Subcutaneous abdominal adipose tissue (tissue), 5 donors: ENCODE data around the gene LRRC8D.
"Not testable (repeated sequence)": the region's sequence is repeated elsewhere in the genome, so short reads cannot be mapped to it uniquely, and the experiment has no call there.

Experiments
- H3K27ac ChIP-seq: one replicate; pipeline ENCODE4 v1.7.0; 2013; ENCODE audit warnings: low read depth, mild to moderate bottlenecking, inconsistent platforms, low read length, moderate library complexity
- H3K27me3 ChIP-seq, 5 donors: one replicate each; pipeline ENCODE4 v1.7.0; 2013; ENCODE audit warnings: low read length in 5 of 5, inconsistent platforms in 1 of 5; ENCODE audit not compliant: control insufficient read depth in 5 of 5, insufficient read depth in 4 of 5
- H3K36me3 ChIP-seq, 5 donors: one replicate each; pipeline ENCODE4 v1.7.0; 2013; ENCODE audit warnings: low read length in 5 of 5; ENCODE audit not compliant: control insufficient read depth in 5 of 5, insufficient read depth in 5 of 5
- H3K4me1 ChIP-seq, 5 donors: one replicate each; pipeline ENCODE4 v1.7.0; 2013; ENCODE audit warnings: low read length in 5 of 5, mild to moderate bottlenecking in 3 of 5, moderate library complexity in 1 of 5; ENCODE audit not compliant: control insufficient read depth in 5 of 5, insufficient read depth in 5 of 5
- H3K4me3 ChIP-seq, 5 donors: one replicate each; pipeline ENCODE4 v1.7.0; 2013; ENCODE audit warnings: low read length in 5 of 5, low read depth in 1 of 5
- H3K9ac ChIP-seq, 5 donors: one replicate each; pipeline ENCODE4 v1.7.0; 2013; ENCODE audit warnings: low read length in 5 of 5, mild to moderate bottlenecking in 4 of 5, moderate library complexity in 3 of 5
- H3K9me3 ChIP-seq, 5 donors: one replicate each; pipeline ENCODE4 v1.7.0; 2013; ENCODE audit warnings: low read length in 5 of 5; ENCODE audit not compliant: control insufficient read depth in 5 of 5
- donor health status: healthy.
- donor health status: healthy.
- donor health status: healthy.
- donor health status: healthy.
- donor health status: healthy.

LRRC8D gene

DNA sequence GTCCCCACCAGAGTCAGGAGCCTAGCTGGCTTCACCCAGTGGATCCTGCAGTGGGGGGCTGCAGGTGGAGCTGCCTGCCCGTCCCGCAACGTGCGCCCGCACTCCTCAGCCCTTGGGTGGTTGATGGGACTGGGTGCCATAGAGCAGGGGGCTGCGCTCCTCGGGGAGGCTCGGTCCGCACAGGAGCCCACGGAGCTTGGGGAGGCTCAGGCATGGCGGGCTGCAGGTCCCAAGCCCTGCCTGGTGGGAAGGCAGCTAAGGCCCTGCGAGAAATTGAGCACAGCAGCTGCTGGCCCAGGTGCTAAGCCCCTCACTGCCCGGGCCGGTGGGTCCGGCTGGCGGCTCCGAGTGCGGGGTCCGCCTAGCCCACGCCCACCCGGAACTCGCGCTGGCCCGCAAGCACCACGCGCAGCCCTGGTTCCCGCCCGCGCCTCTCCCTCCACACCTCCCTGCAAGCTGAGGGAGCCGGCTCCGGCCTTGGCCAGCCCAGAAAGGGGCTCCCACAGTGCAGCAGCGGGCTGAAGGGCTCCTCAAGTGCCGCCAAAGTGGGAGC, 163.8 kb downstream of the LRRC8D start:
- peaks cover 0 to 11% (median 0%) of the 10 kb centered on the region in 5 donors for H3K4me1 ChIP-seq
- H3K9me3 ChIP-seq, H3K9ac ChIP-seq, H3K27ac ChIP-seq, H3K27me3 ChIP-seq, H3K36me3 ChIP-seq, H3K4me3 ChIP-seq: not testable (repeated sequence)

DNA sequence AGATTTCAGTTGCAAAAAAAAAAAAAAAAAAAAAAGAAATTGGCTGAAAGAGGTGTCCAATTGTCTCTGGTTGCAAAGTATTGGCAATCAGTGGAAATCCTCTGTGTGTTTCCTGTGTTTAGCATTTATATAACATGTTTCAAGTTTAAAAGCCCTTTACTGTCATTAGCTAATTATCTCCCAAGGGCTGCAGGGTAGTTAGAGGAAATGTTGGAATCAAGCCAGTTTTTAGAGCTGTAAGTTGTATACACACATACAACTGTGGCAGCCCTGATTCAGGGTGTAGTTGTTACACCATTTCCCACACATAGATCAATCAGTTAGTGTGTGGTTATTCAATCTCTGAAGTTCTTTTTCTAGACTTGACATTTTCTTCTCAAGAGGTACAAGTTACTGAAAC, 165.2 kb downstream of the LRRC8D start:
- H3K9me3 ChIP-seq: no peaks in the 10 kb centered on the region
- peaks cover 0 to 2% (median 0%) of the 10 kb centered on the region in 5 donors for H3K27me3 ChIP-seq
- H3K27ac ChIP-seq: no peak overlapping the region
- no peak overlapping the region for H3K4me3 ChIP-seq
- peaks cover 0 to 11% (median 0%) of the 10 kb centered on the region in 5 donors for H3K4me1 ChIP-seq
- H3K36me3 ChIP-seq: no peaks in the 10 kb centered on the region
- no peak overlapping the region for H3K9ac ChIP-seq
